ENCODE measurements around the gene SPANXA1. TPM values are rescaled to one million over a fixed set of nuclear protein-coding genes. Genes with fewer than 3 reads are reported as not detected.

Gene SPANXA1
- total RNA-seq, 1 experiment from 2014 or later, result not detected

GRCh38 chrX:141619336-141619735 lies 34.8 kb upstream of the SPANXA1 start:
- H3K36me3 Mint-ChIP-seq, result peaks cover 8% of the 10 kb centered on the region

More at GRCh38 chrX:141619336-141619735, 34.8 kb upstream of the SPANXA1 start:
- H3K27ac Mint-ChIP-seq, result no peak overlapping the region
- ATAC-seq (no peak), DNase-seq (ENCODE audit: low spot score) (no peak)
- CTCF ChIA-PET, result no interaction called here
- H3K9me3 Mint-ChIP-seq, result peaks cover 13% of the 10 kb centered on the region
- POLR2A ChIA-PET, result no interaction called here
- TF ChIP-seq, protein P1, sequence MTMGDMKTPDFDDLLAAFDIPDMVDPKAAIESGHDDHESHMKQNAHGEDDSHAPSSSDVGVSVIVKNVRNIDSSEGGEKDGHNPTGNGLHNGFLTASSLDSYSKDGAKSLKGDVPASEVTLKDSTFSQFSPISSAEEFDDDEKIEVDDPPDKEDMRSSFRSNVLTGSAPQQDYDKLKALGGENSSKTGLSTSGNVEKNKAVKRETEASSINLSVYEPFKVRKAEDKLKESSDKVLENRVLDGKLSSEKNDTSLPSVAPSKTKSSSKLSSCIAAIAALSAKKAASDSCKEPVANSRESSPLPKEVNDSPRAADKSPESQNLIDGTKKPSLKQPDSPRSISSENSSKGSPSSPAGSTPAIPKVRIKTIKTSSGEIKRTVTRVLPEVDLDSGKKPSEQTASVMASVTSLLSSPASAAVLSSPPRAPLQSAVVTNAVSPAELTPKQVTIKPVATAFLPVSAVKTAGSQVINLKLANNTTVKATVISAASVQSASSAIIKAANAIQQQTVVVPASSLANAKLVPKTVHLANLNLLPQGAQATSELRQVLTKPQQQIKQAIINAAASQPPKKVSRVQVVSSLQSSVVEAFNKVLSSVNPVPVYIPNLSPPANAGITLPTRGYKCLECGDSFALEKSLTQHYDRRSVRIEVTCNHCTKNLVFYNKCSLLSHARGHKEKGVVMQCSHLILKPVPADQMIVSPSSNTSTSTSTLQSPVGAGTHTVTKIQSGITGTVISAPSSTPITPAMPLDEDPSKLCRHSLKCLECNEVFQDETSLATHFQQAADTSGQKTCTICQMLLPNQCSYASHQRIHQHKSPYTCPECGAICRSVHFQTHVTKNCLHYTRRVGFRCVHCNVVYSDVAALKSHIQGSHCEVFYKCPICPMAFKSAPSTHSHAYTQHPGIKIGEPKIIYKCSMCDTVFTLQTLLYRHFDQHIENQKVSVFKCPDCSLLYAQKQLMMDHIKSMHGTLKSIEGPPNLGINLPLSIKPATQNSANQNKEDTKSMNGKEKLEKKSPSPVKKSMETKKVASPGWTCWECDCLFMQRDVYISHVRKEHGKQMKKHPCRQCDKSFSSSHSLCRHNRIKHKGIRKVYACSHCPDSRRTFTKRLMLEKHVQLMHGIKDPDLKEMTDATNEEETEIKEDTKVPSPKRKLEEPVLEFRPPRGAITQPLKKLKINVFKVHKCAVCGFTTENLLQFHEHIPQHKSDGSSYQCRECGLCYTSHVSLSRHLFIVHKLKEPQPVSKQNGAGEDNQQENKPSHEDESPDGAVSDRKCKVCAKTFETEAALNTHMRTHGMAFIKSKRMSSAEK (CRISPR knock-in tag; IDR thresholded peaks at IDR 0.05; ENCODE audit: borderline replicate concordance), result no peak
- TF ChIP-seq GRHL2 (CRISPR knock-in tag; IDR thresholded peaks at IDR 0.05; ENCODE audit: insufficient replicate concordance, severe bottlenecking) (no peak), MYBL2 (CRISPR knock-in tag; IDR thresholded peaks at IDR 0.05) (no peak), SP1 (CRISPR knock-in tag; conservative IDR thresholded peaks at IDR 0.05) (no peak), ZNF671 (CRISPR knock-in tag; IDR thresholded peaks at IDR 0.05) (no peak), GTF2I (CRISPR knock-in tag; conservative IDR thresholded peaks at IDR 0.05) (no peak), NR3C1 (CRISPR knock-in tag; conservative IDR thresholded peaks at IDR 0.05; ENCODE audit: low read depth) (no peak), ZNF416 (CRISPR knock-in tag; IDR thresholded peaks at IDR 0.05) (no peak), IRF1 (CRISPR knock-in tag; IDR thresholded peaks at IDR 0.05) (no peak), GABPB1 (CRISPR knock-in tag; IDR thresholded peaks at IDR 0.05) (no peak), NFYB (CRISPR knock-in tag; conservative IDR thresholded peaks at IDR 0.05; ENCODE audit: low read depth) (no peak), TEAD4 (CRISPR knock-in tag; IDR thresholded peaks at IDR 0.05) (no peak)
- TF ChIP-seq, protein P2, sequence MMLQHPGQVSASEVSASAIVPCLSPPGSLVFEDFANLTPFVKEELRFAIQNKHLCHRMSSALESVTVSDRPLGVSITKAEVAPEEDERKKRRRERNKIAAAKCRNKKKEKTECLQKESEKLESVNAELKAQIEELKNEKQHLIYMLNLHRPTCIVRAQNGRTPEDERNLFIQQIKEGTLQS (CRISPR knock-in tag; conservative IDR thresholded peaks at IDR 0.05), result no peak
- TF ChIP-seq, protein P3, sequence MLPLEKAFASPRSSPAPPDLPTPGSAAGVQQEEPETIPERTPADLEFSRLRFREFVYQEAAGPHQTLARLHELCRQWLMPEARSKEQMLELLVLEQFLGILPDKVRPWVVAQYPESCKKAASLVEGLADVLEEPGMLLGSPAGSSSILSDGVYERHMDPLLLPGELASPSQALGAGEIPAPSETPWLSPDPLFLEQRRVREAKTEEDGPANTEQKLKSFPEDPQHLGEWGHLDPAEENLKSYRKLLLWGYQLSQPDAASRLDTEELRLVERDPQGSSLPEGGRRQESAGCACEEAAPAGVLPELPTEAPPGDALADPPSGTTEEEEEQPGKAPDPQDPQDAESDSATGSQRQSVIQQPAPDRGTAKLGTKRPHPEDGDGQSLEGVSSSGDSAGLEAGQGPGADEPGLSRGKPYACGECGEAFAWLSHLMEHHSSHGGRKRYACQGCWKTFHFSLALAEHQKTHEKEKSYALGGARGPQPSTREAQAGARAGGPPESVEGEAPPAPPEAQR (CRISPR knock-in tag; IDR thresholded peaks at IDR 0.05), result no peak
- TF ChIP-seq, protein P4, sequence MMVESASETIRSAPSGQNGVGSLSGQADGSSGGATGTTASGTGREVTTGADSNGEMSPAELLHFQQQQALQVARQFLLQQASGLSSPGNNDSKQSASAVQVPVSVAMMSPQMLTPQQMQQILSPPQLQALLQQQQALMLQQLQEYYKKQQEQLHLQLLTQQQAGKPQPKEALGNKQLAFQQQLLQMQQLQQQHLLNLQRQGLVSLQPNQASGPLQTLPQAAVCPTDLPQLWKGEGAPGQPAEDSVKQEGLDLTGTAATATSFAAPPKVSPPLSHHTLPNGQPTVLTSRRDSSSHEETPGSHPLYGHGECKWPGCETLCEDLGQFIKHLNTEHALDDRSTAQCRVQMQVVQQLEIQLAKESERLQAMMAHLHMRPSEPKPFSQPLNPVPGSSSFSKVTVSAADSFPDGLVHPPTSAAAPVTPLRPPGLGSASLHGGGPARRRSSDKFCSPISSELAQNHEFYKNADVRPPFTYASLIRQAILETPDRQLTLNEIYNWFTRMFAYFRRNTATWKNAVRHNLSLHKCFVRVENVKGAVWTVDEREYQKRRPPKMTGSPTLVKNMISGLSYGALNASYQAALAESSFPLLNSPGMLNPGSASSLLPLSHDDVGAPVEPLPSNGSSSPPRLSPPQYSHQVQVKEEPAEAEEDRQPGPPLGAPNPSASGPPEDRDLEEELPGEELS (CRISPR knock-in tag; IDR thresholded peaks at IDR 0.05), result no peak
- TF ChIP-seq, protein P5, sequence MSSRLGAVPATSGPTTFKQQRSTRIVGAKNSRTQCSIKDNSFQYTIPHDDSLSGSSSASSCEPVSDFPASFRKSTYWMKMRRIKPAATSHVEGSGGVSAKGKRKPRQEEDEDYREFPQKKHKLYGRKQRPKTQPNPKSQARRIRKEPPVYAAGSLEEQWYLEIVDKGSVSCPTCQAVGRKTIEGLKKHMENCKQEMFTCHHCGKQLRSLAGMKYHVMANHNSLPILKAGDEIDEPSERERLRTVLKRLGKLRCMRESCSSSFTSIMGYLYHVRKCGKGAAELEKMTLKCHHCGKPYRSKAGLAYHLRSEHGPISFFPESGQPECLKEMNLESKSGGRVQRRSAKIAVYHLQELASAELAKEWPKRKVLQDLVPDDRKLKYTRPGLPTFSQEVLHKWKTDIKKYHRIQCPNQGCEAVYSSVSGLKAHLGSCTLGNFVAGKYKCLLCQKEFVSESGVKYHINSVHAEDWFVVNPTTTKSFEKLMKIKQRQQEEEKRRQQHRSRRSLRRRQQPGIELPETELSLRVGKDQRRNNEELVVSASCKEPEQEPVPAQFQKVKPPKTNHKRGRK (CRISPR knock-in tag; IDR thresholded peaks at IDR 0.05; ENCODE audit: borderline replicate concordance), result no peak
- TF ChIP-seq, protein P6, sequence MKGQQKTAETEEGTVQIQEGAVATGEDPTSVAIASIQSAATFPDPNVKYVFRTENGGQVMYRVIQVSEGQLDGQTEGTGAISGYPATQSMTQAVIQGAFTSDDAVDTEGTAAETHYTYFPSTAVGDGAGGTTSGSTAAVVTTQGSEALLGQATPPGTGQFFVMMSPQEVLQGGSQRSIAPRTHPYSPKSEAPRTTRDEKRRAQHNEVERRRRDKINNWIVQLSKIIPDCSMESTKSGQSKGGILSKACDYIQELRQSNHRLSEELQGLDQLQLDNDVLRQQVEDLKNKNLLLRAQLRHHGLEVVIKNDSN (CRISPR knock-in tag; IDR thresholded peaks at IDR 0.05), result no peak
- TF ChIP-seq, protein P7, sequence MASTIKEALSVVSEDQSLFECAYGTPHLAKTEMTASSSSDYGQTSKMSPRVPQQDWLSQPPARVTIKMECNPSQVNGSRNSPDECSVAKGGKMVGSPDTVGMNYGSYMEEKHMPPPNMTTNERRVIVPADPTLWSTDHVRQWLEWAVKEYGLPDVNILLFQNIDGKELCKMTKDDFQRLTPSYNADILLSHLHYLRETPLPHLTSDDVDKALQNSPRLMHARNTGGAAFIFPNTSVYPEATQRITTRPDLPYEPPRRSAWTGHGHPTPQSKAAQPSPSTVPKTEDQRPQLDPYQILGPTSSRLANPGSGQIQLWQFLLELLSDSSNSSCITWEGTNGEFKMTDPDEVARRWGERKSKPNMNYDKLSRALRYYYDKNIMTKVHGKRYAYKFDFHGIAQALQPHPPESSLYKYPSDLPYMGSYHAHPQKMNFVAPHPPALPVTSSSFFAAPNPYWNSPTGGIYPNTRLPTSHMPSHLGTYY (CRISPR knock-in tag; IDR thresholded peaks at IDR 0.05), result no peak
- no peak overlapping the region for H3K4me3 Mint-ChIP-seq
- no peaks in the 10 kb centered on the region for H3K27me3 Mint-ChIP-seq (ENCODE audit: low read depth)
- H3K4me1 Mint-ChIP-seq, result no peaks in the 10 kb centered on the region

Measured in WTC11 (cell line).